Measurements from ENCODE around the gene KRTAP5-5. TPM values are rescaled to one million over a fixed set of nuclear protein-coding genes. Genes with fewer than 3 reads are reported as not detected.
"Not testable (repeated sequence)": the region's sequence is repeated elsewhere in the genome, so short reads cannot be mapped to it uniquely, and the experiment has no call there.

Gene KRTAP5-5
- total RNA-seq, 3 donors from 2014 or later: 0.32 to 1.6 (median 0.75) TPM

- intact Hi-C loops (cut with DNase I, micrococcal nuclease): no loop called here
- Histone ChIP-seq H3K9me3 (no peaks in the 10 kb centered on the region), H3K36me3 (ENCODE audit: low read depth) (no peaks in the 10 kb centered on the region), H3K4me3 (no peak overlapping the region), H3K4me1 (ENCODE audit: low read depth) (peaks cover 16% of the 10 kb centered on the region)
- TF ChIP-seq CTCF (IDR thresholded peaks at IDR 0.05): no peak
- no peak for DNase-seq
- ATAC-seq: no peak
Measured at GRCh38 chr11:1643146-1643690, 13.6 kb downstream of the KRTAP5-5 start.

DNA sequence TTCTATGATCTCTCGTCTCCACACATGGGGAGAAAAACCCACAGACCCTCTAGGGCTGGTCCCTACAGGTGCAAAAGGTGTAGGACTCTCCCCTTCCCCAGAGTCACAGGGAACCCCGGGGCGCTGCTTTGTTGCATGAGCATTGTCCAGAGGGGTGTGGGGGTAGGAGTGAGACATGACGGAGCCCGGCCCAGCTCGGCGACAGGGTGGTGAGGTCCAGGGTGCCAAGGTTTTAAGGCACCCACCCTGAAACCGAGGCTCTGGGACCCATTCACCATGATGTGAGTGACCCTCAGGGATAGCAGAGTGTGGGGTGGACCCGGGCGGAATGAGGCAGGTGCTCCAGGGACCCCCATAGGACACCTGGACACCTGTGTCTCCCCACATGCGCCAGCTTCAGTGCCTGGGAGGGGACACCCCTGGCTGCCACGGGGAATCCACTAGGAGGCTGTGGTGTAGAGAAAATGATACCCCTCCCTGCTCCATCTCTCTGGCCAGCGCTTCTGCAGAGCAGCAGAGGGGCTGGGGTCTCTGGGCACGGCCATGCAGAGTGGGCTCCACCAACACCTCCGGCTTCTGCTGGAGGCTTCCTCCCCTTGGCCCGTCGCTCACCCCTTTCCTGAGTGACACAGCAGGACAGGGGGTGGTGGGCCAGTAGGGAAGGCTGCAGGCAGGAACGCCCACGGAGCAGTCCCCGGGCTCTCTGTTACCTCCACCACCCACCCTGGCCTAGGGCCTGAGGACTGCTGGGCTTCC lies 15.2 kb downstream of the KRTAP5-5 start:
- Histone ChIP-seq H3K4me1 (ENCODE audit: low read depth) (peaks cover 1% of the 10 kb centered on the region), H3K9me3 (no peaks in the 10 kb centered on the region), H3K36me3 (ENCODE audit: low read depth) (no peaks in the 10 kb centered on the region), H3K4me3 (no peak overlapping the region)
- peak in 1 of 3 donors; percentile 19 for DNase-seq
- no peak for TF ChIP-seq CTCF (IDR thresholded peaks at IDR 0.05)
- no peak for ATAC-seq
- intact Hi-C loops (cut with DNase I, micrococcal nuclease): no loop called here

DNA sequence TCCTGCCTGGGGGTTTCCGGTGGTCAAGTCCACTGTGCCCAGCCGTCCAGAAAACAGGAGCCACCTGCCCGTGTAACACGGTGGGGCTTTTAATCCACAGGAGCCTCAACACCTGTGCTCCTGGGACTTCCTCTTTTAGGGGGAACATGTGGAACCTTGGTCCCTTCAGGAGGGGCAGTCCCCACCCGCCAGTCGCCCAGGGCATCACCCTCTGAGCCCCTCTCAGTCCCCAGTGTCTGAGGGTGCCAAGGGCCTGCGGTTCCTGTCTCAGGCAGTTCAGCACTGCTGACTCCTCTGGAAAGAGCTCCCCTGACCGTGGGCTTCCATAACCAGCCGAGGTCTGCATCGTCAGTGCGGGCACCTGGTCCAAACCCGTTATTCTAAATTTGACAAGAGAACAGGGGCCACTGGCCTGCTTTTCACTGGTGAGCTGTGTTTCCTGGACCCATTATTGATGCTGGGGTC lies 15.8 kb downstream of the KRTAP5-5 start:
- intact Hi-C loops (cut with DNase I, micrococcal nuclease): no loop called here
- no peaks in the 10 kb centered on the region for H3K4me1 ChIP-seq (ENCODE audit: low read depth)
- no peak for TF ChIP-seq CTCF (IDR thresholded peaks at IDR 0.05)
- DNase-seq (peak in 1 of 3 donors; percentile 10), ATAC-seq (no peak)
- no peak overlapping the region for H3K4me3 ChIP-seq
- H3K36me3 ChIP-seq (ENCODE audit: low read depth): no peaks in the 10 kb centered on the region
- no peaks in the 10 kb centered on the region for H3K9me3 ChIP-seq

- H3K4me3 ChIP-seq; DNase-seq; intact Hi-C loops (cut with DNase I, micrococcal nuclease); H3K9me3 ChIP-seq; H3K4me1 ChIP-seq (ENCODE audit: low read depth); ATAC-seq; H3K36me3 ChIP-seq (ENCODE audit: low read depth): not testable (repeated sequence)
Measured at GRCh38 chr11:1646540-1646939, 17.0 kb downstream of the KRTAP5-5 start.

- Histone ChIP-seq H3K9me3 (no peaks in the 10 kb centered on the region), H3K4me3 (no peak overlapping the region), H3K36me3 (ENCODE audit: low read depth) (no peaks in the 10 kb centered on the region), H3K4me1 (ENCODE audit: low read depth) (no peaks in the 10 kb centered on the region)
- intact Hi-C loops (cut with DNase I, micrococcal nuclease): no loop called here
- no peak for TF ChIP-seq CTCF (IDR thresholded peaks at IDR 0.05)
- ATAC-seq (no peak), DNase-seq (peak in 1 of 3 donors; percentile 6)
Measured at GRCh38 chr11:1647901-1648652, 18.5 kb downstream of the KRTAP5-5 start.
